HG03064 (cell line): ENCODE results near the gene SLC10A3.
"Not testable (repeated sequence)": the region's sequence is repeated elsewhere in the genome, so short reads cannot be mapped to it uniquely, and the experiment has no call there.

Source experiments
- ATAC-seq: cut with Tn5 transposase; IDR thresholded peaks from one replicate; pipeline ENCODE4 v1.9.1; 2021; ENCODE audit warnings: low read depth; ENCODE audit not compliant: unreplicated experiment

Gene SLC10A3

DNA sequence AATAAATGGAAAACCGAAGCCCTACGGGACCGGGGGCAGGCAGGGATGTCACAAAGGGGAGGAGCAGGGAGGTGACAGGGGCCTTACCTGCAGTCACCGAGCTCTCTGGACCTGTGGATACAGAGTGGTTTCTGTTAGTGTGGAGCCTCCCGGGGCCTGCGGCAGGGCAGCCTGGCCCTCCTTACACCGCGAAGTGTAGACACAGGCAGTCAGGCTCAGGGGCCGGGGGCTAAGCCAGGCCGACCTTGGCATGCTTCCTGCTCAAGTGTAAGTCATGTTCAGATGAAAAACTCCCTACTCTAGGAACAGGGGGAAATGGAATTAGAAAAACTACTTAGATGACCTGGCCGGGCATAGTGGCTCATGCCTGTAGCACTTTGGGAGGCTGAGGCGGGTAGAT, 21.3 kb upstream of the SLC10A3 start:
- no peak for ATAC-seq

DNA sequence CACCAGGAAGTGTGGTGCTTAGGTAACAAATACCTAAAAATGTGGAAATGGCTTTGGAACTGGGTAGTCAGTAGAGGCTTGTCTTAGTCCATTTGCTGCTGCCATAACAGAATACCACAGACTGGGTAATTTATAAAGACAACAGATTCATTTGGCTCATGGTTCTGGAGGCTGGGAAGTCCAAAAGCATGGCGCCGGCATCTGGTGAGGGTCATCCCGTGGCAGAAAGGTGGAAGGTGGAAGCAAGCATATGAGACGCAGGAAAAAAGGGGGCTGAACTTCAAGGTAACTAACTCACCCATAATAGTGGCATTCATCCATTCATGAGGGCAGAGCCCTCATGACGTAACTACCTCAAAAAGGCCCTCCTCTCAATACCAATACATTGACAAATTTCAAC, 19.0 kb upstream of the SLC10A3 start:
- ATAC-seq = no peak

DNA sequence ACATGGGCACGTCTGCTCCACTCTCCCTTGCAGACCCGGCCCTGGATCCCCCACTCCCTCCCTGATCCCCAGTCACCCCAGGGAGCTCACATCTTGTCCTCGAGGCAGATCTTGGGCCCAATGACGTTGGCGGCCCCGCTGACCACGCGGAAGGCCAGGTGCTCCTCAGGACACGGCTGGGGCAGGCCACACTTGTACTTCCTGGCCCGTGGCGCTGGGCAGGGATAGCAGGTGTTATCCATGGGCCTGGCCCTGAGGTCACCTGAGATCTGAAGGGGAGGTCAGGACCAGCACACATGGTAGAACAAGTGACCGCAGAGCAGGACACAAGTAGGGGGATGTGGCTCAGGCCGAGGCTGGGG, 17.9 kb upstream of the SLC10A3 start:
- no peak for ATAC-seq

DNA sequence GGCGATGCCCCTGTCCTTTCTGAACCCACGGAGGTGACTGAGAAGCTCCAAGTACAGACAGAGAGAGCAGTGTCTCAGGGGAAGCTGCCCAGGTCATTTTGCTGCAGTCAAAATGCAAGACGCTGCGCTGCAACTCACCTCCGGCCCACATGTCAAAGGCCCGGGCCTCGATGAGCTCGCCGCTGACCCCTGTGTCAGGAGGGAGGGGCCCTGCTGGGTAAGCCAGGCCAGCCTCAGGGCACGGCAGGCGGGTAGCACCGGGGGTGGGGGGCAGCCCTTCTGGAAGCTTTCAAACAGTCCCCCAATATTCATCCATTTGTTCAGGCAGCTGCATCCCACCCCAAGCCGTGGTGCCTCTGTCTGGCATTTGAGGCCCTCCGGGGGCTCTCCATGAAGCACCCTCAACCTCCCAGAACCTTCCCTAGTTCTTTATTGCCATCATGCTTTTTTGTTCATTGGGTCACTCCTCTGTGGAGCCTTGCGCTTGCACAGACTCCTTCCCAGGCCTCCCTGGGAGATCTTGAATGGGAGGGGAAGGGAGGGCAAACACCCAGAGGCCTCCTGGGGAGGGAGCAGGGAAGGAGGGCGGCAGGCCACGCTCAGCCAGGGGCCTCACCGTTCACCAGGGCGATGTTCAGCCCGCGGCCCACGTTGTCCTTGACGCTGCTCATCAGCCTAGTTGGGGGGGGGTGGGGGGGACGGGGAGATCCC, 17.4 kb upstream of the SLC10A3 start:
- ATAC-seq = no peak

DNA sequence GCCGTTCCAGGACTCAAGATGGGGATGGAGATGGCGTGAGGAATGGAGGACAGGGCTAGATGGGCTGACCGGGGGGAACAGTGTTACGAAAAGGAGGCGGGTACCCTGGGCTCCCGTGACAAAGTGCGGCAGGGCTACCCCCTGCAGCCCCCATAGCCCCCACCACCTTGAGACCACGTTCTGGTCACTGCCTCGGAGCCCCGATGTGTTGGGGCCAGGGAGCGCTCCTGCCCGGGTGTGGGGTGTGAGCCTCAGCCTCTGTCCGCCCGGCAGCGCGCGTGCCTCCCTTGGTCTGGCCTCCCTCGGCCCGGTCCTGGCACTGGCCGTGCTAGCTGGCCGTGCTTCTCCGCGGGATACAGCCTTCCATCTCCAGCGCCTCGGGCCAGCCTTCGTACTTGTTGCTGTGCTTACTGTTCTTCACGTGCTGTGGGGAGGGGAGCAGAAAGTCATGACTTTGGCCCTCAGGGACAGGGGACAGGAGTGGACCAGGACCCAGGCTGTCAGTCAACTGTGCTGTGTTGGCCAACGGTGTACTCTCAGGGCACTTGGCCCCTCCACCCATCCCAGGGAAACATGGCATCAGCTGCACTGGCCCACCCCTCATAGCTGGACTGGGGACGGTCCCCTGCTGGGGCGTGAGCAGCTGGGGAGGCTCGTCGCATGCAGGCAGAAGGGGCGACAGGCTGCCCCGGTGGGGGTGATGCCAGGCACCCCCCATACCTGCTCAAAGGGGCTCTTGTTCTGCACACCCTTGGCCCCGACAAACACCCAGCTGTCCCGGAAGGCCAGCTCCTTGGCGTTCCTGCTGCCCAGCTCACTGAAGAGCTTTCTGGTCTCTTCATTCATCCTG, 16.3 kb upstream of the SLC10A3 start:
- ATAC-seq = no peak

DNA sequence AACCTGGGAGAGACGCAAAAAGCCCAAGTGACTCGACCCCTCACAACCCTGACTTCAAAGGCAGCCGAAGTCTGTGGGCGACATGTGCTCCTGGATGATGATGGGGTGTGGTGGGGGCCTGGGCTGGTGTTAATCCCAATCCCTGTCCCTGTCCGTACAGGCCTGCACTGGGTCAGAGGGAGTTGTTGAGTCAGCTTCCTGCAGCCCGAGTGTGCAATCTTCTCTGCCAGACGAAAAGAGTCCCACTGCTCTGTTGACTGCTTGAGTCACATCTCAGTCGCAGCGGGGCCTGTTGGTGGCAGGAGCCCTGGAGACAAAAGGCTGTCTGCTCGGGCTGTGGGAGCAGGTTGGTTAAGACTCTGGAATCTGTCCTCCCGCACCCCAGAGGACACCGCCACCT, 15.3 kb upstream of the SLC10A3 start:
- no peak for ATAC-seq

DNA sequence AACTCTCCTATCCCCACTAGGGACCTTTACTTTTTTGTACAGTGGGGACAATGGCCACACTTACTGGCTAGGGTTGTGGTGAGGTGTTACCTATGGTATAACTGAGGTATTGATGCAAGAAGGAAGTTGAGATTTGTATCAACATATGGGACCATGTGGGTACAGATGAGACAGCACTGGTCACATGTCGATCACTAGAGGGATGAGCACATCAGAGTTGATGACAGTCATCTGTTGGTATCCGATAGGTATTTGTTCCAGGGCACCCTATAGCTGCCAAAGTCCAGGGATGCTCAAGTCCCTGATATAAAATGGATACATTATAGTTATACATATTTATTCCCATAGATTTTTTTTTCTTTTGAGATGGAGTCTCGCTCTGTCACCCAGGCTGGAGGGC, 12.6 kb upstream of the SLC10A3 start:
- no peak for ATAC-seq

DNA sequence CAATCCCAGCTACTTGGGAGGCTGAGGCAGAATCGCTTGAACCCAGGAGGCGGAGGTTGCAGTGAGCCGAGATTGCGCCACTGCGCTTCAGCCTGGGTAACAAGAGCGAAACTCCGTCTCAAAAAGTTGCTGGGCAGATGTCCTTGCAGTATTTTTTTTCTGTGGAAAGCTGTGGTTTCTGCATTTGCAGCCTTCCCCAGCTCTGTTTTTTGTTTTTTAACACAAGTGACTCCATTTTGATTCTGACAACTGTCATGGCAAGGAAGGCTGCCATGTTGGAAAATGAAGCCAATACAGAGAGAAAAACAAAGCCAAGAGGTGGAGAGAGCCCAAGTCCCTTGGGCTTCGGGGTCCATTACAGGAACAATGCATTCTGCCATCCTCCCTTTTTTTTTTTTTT, 11.7 kb upstream of the SLC10A3 start:
- no peak for ATAC-seq

DNA sequence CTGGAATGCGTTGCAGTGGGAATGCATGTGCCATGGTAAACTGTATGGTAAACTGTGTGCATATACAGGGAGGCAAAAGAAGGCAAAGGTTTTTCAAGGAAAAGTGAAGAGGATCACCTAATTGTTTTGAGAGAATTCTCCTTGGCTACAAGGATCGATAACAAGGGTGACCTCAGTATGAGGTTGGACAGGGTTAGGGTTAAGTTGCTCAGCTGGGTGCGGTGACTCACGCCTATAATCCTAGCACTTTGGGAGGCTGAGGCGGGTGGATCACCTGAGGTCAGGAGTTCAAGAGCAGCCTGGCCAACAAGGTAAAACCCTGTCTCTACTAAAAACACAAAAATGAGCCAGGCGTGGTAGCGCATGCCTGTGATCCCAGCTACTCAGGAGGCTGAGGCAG, 11.0 kb upstream of the SLC10A3 start:
- ATAC-seq = not testable (repeated sequence)

DNA sequence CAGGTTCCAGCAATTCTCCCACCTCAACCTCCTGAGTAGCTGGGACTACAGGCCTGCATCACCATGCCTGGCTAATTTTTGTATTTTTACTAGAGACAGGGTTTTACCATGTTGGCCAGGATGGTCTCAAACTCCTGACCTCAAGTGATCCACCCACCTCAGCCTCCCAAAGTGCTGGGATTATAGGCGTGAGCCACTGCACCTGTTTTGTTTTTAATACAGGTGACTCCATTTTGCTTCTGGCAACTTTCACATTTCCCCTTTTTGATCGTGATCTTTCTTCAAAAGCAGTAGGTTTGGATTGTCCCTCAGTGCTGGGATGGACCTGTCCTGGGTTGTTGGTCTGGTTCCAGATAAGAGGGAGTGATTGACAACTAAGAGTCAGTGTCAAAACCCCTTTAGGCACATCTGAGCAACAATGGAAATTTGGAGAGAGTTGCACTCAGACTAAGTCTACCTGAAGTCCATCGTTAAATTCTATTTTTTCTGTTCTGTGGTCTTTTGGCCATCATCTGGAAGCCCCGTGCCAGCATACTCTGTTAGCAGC, 6.2 kb upstream of the SLC10A3 start:
- ATAC-seq = not testable (repeated sequence)

DNA sequence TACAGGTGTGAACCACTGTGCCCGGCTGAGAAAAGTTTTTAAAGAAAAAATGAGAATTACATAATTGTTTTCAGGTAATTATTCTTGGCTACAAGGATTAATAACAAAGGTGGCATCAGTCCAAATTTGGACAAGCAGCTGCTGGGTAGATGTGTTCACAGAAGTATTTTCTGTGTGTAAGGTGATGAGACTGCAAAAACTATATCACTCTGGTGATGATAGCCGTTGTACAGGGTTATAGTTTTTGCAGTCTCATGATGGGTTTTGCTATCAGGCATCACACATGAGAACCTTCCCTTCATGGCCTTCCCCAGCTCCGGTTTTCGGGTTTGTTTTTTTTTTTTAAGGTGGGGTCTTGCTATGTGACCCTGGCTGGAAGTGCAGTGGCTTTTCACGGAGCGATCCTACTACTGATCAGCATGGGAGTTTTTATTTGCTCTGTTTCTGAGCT, 5.1 kb upstream of the SLC10A3 start:
- ATAC-seq = no peak

DNA sequence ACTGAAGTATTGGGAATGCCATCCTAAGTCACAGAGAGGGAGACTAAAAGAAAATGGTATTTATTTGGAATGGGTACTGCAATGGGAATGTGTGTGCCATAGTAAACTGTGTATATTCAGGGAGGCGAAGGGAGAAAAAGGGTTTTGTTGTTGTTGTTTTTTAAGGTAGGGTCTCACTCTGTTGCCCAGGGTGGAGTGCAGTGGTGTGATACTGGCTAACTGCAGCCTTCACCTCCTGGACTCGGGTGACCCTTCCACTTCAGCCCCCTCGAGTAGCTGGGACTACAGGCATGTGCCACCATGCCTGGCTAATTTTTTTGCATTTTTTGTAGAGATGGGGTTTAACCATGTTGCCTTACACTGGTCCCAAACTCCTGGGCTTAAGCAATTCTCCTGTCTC, 4.3 kb upstream of the SLC10A3 start:
- ATAC-seq = no peak

DNA sequence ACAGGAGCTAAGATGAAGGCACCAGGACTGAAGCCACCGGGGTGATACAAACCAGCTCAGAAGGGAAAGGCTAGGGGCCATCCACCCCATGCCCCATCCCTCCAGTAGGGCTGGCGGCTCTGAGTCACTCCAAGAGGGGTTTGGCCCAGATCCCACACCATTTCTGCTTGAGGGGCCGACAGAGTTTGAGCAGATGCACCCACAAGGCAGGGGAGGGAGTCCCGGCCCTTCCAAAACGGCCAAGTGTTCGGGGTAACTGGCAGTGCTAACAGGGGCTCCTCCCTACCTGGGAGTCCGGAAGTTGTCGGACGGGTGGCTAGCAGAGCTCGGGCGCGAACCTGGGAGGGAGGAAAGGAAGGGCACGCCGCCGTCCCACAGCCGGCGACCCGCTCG, 412 bp downstream of the SLC10A3 start:
- ATAC-seq = peak; percentile 24

DNA sequence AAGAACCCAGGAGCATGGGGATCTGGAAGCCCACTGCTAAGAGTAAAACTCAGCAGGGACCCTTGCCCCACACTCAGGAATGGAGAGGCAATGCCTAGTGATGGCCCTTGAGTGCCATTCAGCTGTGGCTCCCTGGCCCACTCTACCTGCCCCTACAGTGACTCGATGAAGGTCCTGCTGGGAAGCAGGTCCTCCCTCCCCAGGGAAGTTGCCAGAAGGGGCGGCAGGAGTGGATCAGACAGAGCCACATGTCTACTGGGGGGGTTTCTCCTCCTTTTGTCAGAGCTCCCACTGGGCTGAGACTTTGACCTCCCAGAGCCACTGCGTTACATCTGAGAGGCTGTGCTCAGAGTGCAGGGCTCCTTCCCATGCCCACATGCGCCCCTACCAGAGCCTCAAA, 1.2 kb downstream of the SLC10A3 start:
- ATAC-seq = no peak

DNA sequence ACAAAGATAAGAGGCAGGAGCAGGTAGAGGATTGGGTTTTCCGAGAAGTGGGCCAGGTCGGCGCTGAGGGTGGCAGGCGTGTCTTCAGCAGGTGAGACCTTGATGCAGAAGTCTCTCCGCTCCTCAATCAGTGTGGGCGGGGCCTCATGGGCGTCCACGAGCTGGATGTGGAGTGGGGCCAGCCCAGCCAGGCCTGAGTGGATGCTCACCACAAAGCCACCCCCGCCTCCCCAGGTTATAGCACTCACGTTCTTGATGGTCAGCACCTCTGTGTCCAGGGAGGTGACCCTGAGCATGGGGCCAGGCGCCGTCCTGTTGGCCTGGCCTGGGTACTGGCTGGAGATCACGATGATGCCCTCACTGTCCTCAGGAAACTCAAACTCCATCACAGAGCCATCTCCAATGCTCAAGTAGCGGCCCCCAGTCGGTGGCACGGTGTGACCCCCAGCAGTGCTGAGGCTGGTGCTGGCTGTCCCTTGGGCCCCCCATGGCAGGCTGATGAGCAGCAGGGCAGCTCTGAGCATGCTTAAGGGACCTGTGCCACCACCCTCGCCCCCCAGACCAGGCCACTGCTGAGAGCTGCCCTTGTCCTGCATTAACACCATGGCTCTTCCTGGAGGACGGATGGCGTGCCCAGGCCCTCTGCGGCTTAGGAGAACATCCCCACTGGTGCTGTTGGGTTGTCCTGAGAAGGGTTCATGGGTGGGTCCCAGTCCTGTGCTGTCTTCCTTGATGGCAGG, 1.9 kb downstream of the SLC10A3 start:
- ATAC-seq = no peak

DNA sequence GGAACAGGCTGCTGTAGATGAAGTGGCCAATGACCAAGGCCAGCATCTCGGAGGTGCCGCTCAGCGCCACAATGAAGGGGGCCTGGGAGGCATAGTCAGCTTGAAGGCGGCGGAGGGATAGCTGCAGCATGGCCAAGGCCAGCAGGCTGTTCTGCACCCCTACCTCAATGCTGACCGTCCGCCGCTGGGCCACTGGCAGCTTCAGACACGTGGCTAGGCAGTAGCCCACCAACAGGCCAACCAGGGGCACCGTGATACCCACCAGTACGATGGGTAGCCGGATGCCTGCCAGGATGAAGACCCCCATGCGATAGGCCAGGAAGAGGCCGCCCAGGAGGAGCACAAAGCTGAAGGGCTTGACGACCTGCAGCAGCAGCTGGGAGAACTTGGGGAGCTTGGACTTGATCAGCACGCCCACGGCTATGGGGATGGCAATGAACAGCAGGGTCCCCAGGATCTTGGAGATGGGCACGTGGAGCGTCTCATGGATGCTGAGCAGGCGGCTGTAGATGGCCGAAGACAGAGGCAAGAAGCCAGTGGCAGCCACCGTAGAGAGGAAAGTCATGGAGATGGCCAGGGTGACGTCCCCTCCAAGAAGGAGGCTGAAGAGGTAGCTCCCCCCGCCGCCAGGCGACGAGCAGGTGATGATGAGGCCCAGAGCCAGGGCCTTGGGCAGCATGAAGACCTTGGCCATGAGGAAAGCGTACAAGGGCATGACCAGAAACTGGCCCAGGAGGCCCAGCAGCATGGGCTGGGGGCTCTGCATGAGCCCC, 2.7 kb downstream of the SLC10A3 start:
- ATAC-seq = no peak

DNA sequence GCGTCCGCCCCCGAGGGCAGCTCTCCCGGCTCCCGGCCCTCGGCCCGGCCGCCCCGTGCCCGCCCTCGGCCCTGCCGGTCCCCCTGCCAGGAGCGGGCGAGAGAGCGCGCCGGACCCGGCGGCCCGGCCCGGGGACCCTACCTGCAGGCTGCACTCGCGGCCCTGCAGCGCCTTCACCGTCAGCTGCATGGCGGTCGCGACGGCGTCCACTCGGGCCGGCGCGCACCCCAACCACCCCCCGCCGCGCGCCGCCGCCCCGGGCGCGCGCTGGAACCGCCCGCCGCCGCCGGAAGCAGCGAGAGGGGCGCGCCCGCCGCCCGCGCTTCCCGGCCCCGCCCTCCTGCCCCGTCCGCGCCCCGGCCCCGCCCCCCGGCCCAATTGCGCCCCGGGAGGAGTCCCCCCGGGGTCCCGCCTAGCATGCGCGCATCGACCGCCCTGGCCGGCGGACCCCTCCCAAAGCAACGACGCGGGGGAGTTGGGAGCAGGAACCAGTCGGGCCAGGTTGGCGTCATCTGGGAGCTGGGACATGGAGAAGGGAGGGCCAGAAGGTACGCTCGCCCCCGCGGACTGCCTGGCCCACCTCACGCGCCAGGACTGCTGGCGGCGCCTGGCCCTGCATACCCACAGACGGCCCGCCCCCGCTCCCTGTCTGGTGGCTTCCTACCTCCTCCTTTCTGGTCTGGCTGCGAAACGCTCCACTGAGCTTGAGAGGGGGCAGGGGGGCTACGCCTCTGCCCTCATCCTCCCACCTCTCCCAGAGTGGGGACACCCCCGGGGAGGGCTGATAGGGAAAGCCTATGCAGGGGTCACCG, 3.8 kb downstream of the SLC10A3 start, which contains the start of gene UBL4A:
Gene UBL4A, minus strand, starts transcription at position 220 of the 812 bp plus-strand sequence. Its CDS starts 31 bp downstream, at position 189.
- no peak for ATAC-seq

DNA sequence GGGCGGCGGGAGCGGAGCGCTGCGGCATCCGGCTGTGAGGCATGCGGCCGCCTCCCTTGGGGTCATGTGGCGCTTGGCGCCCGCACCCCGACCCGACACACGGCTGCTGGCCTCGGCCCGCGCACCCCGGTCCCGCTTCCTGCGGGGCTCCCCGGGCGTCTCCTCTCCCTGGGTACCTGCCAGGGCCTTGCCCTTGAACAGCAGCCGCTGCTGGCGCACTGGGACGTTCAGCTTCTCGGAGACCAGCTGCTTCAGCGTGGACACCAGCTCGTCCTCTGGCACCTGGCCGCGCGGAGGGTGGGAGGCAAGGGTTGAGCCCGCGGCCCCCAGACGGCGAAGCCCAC, 4.4 kb downstream of the SLC10A3 start:
- no peak for ATAC-seq
